Measurements from ENCODE around the gene TINAGL1. TPM values are rescaled to one million over a fixed set of nuclear protein-coding genes. Genes with fewer than 3 reads are reported as not detected.

Gene TINAGL1
- total RNA-seq, 4 donors from 2014 or later = 229 to 300 (median 272) TPM

DNA sequence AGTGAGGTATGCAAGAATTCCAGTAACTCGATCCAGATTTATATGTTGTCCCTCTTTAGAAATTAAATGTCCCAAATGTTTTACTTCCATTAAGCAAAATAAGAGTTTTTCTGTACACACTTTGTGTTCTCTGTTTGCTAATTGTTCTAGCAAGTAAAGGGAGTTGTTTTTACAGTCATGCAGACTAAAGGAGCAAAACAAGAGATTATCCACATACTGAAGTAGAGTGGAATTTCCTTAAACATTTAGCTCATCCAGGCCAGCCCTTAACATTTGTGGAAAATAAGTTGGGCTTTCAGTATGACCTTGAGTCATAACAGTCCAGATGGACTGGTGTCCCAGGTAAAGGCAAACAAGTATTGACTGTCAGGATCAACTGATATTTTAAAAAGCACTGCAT, 44.1 kb upstream of the TINAGL1 start:
- Histone ChIP-seq H3K9me3 (no peaks in the 10 kb centered on the region), H3K4me3 (no peak overlapping the region), H3K27ac (no peak overlapping the region), H3K4me1 (peaks cover 0 to 9% (median 7%) of the 10 kb centered on the region in 4 donors), H3K27me3 (no peaks in the 10 kb centered on the region), H3K36me3 (no peaks in the 10 kb centered on the region)
- no peak for DNase-seq
- WGBS, 2 donors (ENCODE audit: low coverage in 1 of 2) = 59 to 89% methylated on average over 1 of the region's 1 CpG
- TF ChIP-seq POLR2A (IDR thresholded peaks at IDR 0.05) = no peak
- no peak for TF ChIP-seq POLR2AphosphoS5 (IDR thresholded peaks at IDR 0.05)
- TF ChIP-seq, protein P1, sequence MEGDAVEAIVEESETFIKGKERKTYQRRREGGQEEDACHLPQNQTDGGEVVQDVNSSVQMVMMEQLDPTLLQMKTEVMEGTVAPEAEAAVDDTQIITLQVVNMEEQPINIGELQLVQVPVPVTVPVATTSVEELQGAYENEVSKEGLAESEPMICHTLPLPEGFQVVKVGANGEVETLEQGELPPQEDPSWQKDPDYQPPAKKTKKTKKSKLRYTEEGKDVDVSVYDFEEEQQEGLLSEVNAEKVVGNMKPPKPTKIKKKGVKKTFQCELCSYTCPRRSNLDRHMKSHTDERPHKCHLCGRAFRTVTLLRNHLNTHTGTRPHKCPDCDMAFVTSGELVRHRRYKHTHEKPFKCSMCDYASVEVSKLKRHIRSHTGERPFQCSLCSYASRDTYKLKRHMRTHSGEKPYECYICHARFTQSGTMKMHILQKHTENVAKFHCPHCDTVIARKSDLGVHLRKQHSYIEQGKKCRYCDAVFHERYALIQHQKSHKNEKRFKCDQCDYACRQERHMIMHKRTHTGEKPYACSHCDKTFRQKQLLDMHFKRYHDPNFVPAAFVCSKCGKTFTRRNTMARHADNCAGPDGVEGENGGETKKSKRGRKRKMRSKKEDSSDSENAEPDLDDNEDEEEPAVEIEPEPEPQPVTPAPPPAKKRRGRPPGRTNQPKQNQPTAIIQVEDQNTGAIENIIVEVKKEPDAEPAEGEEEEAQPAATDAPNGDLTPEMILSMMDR (IDR thresholded peaks at IDR 0.05) = no peak
- TF ChIP-seq EP300 (IDR thresholded peaks at IDR 0.05; ENCODE audit: low read depth) = no peak
- intact Hi-C loops (cut with DNase I; ENCODE audit: low total_unique reads) = no loop called here
- in situ Hi-C loops (cut with MboI; ENCODE audit: low pct_ligation_motif_present in 1 of 4, low pct_unique_long_range_greater_than_20kb in 1 of 4, low sequenced_read_pairs in 3 of 4) = no loop called here

DNA sequence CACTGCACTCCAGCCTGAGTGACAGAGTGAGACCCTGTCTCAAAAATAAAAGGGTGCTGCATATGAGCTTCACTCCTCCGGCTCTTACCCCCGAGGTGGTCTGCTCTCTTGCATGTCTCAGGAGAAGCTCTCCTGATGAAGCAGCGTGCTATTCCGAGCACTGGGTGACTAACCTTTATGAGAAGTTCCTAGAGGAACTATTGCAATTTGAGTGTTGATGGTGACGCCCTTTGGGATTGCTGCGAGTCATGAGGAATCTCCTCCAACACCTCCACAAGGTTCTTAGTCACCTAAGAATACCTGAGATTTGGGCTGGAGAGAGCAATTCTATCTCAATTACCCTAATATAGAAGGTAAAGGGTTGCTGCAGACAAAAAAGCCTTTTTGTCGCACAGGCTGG, 40.8 kb upstream of the TINAGL1 start:
- Histone ChIP-seq H3K27ac (peak overlapping the region; percentile 51 to 82 (median 79)), H3K4me3 (no peak overlapping the region), H3K4me1 (peaks cover 0 to 21% (median 10%) of the 10 kb centered on the region in 4 donors), H3K27me3 (no peaks in the 10 kb centered on the region), H3K9me3 (no peaks in the 10 kb centered on the region), H3K36me3 (no peaks in the 10 kb centered on the region)
- 83% methylated on average over 7 of the region's 7 CpGs; no CpG with 5 or more reads in 1 of the 2 donors for WGBS, 2 donors (ENCODE audit: low coverage in 1 of 2)
- TF ChIP-seq POLR2A (IDR thresholded peaks at IDR 0.05) (no peak), EP300 (IDR thresholded peaks at IDR 0.05; ENCODE audit: low read depth) (no peak), POLR2AphosphoS5 (IDR thresholded peaks at IDR 0.05) (no peak)
- TF ChIP-seq, protein P1 (IDR thresholded peaks at IDR 0.05) = no peak
- DNase-seq = no peak
- in situ Hi-C loops (cut with MboI; ENCODE audit: low pct_ligation_motif_present in 1 of 4, low pct_unique_long_range_greater_than_20kb in 1 of 4, low sequenced_read_pairs in 3 of 4) = no loop called here
- intact Hi-C loops (cut with DNase I; ENCODE audit: low total_unique reads) = no loop called here

DNA sequence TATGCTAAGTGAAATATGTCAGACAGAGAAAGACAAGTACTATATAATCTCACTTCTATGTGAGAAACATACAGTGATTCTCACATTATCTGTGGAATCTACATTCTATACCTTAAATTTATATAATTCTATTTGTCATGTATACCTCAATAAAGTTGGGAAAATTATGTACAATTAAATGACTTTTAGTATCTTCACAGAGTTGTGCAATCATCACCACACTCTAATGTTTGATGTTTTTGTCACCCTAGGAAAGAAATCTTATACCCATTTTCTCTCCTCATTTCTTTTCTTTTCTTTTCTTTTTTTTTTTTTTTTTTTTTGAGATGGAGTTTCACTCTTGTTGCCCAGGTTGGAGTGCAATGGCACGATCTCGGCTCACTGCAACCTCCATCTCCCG, 37.0 kb upstream of the TINAGL1 start:
- no peak for TF ChIP-seq EP300 (IDR thresholded peaks at IDR 0.05; ENCODE audit: low read depth)
- no peak for TF ChIP-seq POLR2A (IDR thresholded peaks at IDR 0.05)
- TF ChIP-seq, protein P1 (IDR thresholded peaks at IDR 0.05) = no peak
- no peak for TF ChIP-seq POLR2AphosphoS5 (IDR thresholded peaks at IDR 0.05)
- Histone ChIP-seq H3K36me3 (no peaks in the 10 kb centered on the region), H3K4me1 (peaks cover 0 to 21% (median 6%) of the 10 kb centered on the region in 4 donors), H3K4me3 (no peak overlapping the region), H3K9me3 (peaks cover 0 to 11% of the 10 kb centered on the region in 2 donors), H3K27ac (no peak overlapping the region), H3K27me3 (no peaks in the 10 kb centered on the region)
- WGBS, 2 donors (ENCODE audit: low coverage in 1 of 2) = 90 to 100% methylated on average over 1 to 3 of the region's 3 CpGs
- intact Hi-C loops (cut with DNase I; ENCODE audit: low total_unique reads) (no loop called here), in situ Hi-C loops (cut with MboI; ENCODE audit: low pct_ligation_motif_present in 1 of 4, low pct_unique_long_range_greater_than_20kb in 1 of 4, low sequenced_read_pairs in 3 of 4) (no loop called here)
- DNase-seq = no peak

DNA sequence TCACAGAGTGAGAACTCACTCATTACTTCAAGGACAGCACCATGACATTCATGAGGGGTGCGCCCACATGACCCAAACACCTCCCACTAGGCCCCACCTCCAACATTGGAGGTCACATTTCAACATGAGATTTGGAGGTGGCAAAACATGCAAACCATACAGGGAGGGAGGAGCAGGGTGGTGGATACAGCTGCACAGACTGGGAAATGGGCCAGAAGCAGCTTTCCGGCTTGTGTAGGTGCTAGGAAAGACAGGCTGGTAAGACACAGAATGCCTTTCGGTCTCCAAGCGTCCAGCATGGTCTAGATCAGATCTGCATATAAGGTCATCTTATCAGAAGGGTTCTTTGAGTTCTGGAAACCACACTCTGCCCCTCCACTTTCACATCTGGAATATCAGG, 35.1 kb upstream of the TINAGL1 start:
- intact Hi-C loops (cut with DNase I; ENCODE audit: low total_unique reads) = no loop called here
- 60 to 70% methylated on average over 1 to 4 of the region's 4 CpGs for WGBS, 2 donors (ENCODE audit: low coverage in 1 of 2)

More for the DNA sequence above, 35.1 kb upstream of the TINAGL1 start:
- Histone ChIP-seq H3K4me3 (no peak overlapping the region), H3K27ac (no peak overlapping the region), H3K9me3 (peaks cover 0 to 11% of the 10 kb centered on the region in 2 donors), H3K27me3 (no peaks in the 10 kb centered on the region), H3K36me3 (no peaks in the 10 kb centered on the region), H3K4me1 (peaks cover 0 to 15% (median 4%) of the 10 kb centered on the region in 4 donors)
- in situ Hi-C loops (cut with MboI; ENCODE audit: low pct_ligation_motif_present in 1 of 4, low pct_unique_long_range_greater_than_20kb in 1 of 4, low sequenced_read_pairs in 3 of 4) = no loop called here
- TF ChIP-seq, protein P1 (IDR thresholded peaks at IDR 0.05) = no peak
- no peak for DNase-seq
